ENCODE results near the gene TDRD10.
"Not testable (repeated sequence)": the region's sequence is repeated elsewhere in the genome, so short reads cannot be mapped to it uniquely, and the experiment has no call there.

Gene TDRD10

GRCh38 chr1:154479764-154480421 lies 22.1 kb upstream of the TDRD10 start:
- DNase-seq (ENCODE audit: low read depth), result no peak

GRCh38 chr1:154481053-154481452 lies 21.0 kb upstream of the TDRD10 start:
- no peak for DNase-seq (ENCODE audit: low read depth)

- DNase-seq (ENCODE audit: low read depth), result no peak
Observed at GRCh38 chr1:154483941-154484803, 17.8 kb upstream of the TDRD10 start.

GRCh38 chr1:154485106-154485505 lies 16.9 kb upstream of the TDRD10 start:
- no peak for DNase-seq (ENCODE audit: low read depth)

GRCh38 chr1:154485910-154486496 lies 16.0 kb upstream of the TDRD10 start:
- no peak for DNase-seq (ENCODE audit: low read depth)

GRCh38 chr1:154486756-154487155 lies 15.3 kb upstream of the TDRD10 start:
- DNase-seq (ENCODE audit: low read depth), result not testable (repeated sequence)

- DNase-seq (ENCODE audit: low read depth), result no peak
Observed at GRCh38 chr1:154488922-154489321, 13.1 kb upstream of the TDRD10 start.

- DNase-seq (ENCODE audit: low read depth), result no peak
Observed at GRCh38 chr1:154489695-154490274, 12.2 kb upstream of the TDRD10 start.

GRCh38 chr1:154490317-154490716 lies 11.7 kb upstream of the TDRD10 start:
- DNase-seq (ENCODE audit: low read depth), result no peak

- no peak for DNase-seq (ENCODE audit: low read depth)
Observed at GRCh38 chr1:154492115-154492514, 9.9 kb upstream of the TDRD10 start.

- DNase-seq (ENCODE audit: low read depth), result no peak
Observed at GRCh38 chr1:154493276-154493675, 8.7 kb upstream of the TDRD10 start.

- no peak for DNase-seq (ENCODE audit: low read depth)
Observed at GRCh38 chr1:154495496-154496273, 6.3 kb upstream of the TDRD10 start.

- no peak for DNase-seq (ENCODE audit: low read depth)
Observed at GRCh38 chr1:154496383-154496782, 5.6 kb upstream of the TDRD10 start.

GRCh38 chr1:154497026-154497806 lies 4.8 kb upstream of the TDRD10 start:
- no peak for DNase-seq (ENCODE audit: low read depth)

GRCh38 chr1:154499446-154499845 lies 2.6 kb upstream of the TDRD10 start:
- DNase-seq (ENCODE audit: low read depth), result no peak

- no peak for DNase-seq (ENCODE audit: low read depth)
Observed at GRCh38 chr1:154500533-154500932, 1.5 kb upstream of the TDRD10 start.

- no peak for DNase-seq (ENCODE audit: low read depth)
Observed at GRCh38 chr1:154501423-154502065, 475 bp upstream of the TDRD10 start.

- DNase-seq (ENCODE audit: low read depth), result no peak
Observed at GRCh38 chr1:154502744-154503115, 711 bp downstream of the TDRD10 start.

- no peak for DNase-seq (ENCODE audit: low read depth)
Observed at GRCh38 chr1:154503898-154504297, 1.9 kb downstream of the TDRD10 start.

- DNase-seq (ENCODE audit: low read depth), result no peak
Observed at GRCh38 chr1:154512760-154513159, 10.7 kb downstream of the TDRD10 start.

All from stimulated activated CD8-positive, alpha-beta memory T cell treated with anti-CD3 and anti-CD28 coated beads, Interleukin-15, amount 100 ng/mL, for 24 hours (primary cell).